HG03103 (cell line): ENCODE results near the gene RSRP1.

Experiments used
- ATAC-seq: cut with Tn5 transposase; IDR thresholded peaks from one replicate; pipeline ENCODE4 v1.9.1; 2021; ENCODE audit warnings: low read depth; ENCODE audit not compliant: unreplicated experiment

The RSRP1 gene

GRCh38 chr1:25219661-25220251 is 27.5 kb downstream of the RSRP1 start:
- no peak for ATAC-seq

GRCh38 chr1:25217598-25218232 is 29.5 kb downstream of the RSRP1 start:
- ATAC-seq = no peak

- no peak for ATAC-seq
Observed at GRCh38 chr1:25217015-25217414, 30.2 kb downstream of the RSRP1 start.

- ATAC-seq = no peak
Observed at GRCh38 chr1:25216123-25216522, 31.1 kb downstream of the RSRP1 start.

- ATAC-seq = no peak
Observed at GRCh38 chr1:25212725-25213124, 34.5 kb downstream of the RSRP1 start.

- no peak for ATAC-seq
Observed at GRCh38 chr1:25210728-25211127, 36.5 kb downstream of the RSRP1 start.

GRCh38 chr1:25209516-25209915 is 37.7 kb downstream of the RSRP1 start:
- ATAC-seq = no peak

- no peak for ATAC-seq
Observed at GRCh38 chr1:25208561-25209222, 38.6 kb downstream of the RSRP1 start.

DNA sequence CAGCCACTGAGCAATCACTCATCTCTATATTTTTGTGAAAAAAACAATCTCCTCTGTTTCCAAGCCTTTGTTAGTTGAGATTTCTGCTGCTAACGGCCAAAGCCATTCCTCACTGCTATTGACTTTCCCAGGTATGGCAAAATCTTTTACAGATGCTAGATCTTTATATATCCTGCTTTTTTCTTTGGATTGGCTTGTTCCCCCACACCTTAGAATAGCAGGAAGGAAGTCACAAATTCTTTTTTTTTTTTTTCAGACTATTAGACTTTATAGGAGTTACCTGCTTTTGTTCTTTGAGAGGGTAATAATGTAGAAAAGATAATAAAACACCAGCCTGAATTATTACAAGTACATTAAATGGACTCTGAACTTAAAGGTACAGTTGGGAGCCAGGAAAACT is 39.2 kb downstream of the RSRP1 start:
- ATAC-seq = no peak

DNA sequence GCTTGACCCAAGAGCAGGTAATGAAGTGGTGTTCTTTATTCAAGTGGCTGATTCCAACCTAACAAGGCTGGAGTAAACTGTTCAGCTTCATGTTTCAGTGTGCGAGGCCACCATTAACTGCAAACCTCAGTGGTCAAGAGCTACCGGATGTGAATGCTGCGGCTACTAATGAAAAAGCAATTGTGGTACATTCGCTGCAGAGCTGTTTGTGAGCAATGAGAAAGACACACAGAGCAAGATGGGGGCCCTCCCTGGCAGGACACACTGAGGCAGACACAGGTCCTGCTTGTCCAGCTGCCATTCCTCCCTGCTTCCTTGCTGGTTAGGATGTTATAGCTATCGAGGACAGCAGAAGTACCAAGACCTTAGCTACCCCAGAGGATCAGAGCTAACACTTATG is 41.1 kb downstream of the RSRP1 start:
- no peak for ATAC-seq

GRCh38 chr1:25205786-25206185 is 41.5 kb downstream of the RSRP1 start:
- no peak for ATAC-seq

GRCh38 chr1:25204797-25205480 is 42.3 kb downstream of the RSRP1 start:
- no peak for ATAC-seq

DNA sequence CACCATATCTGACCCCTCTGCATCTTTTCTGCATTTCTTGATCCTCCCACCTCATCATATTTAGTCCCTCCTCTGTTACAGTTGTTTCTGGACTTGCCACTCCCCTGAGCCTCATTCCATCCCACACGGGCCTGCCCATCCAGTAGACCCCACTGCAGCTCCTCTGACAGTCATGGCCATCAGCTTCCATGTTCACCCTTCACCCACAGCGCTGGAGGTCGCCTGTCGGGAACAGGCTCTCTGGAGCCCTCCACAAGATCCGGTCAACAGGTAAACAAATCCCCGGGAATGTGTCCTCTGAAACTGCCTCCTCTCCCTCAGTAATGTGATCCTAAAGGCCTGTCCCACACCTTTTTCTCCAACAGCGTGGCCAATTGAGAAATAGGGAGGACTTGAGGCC is 46.2 kb downstream of the RSRP1 start:
- no peak for ATAC-seq

GRCh38 chr1:25199819-25200620 is 47.2 kb downstream of the RSRP1 start:
- ATAC-seq = no peak

- ATAC-seq = no peak
Observed at GRCh38 chr1:25198663-25199252, 48.5 kb downstream of the RSRP1 start.

DNA sequence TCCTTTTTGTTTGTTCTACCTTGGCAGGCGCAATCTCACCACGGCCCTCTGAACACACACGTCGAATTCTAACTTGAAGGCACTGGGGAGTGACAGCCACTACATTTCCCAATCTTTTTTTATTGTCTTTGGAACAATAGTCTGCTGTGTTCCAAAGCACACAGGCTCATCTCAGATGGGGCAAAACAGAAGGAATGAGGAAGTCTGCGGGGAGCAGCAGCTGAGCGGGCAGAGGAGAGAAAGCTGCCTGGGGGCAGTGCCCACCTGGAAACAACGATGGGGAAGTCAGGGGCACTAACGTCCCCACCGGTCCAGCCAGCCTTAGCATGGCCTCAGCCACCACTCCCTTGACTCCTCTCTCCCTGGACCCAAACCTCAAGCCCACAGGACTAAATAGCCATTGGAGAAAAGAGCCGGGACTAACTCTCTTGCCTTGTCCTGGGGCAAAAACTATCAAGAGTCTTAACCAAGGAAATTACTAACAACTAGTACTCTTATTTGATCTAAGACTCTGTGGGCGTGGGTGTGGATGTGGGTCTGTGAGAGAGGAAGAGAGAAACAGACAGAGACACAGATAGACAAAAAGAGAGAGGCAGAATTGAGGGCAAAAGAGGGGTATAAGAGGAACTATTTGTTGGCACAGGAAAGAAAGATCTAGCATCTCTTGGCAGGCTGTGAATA is 49.1 kb downstream of the RSRP1 start:
- no peak for ATAC-seq

- ATAC-seq = no peak
Observed at GRCh38 chr1:25197235-25197975, 49.8 kb downstream of the RSRP1 start.

DNA sequence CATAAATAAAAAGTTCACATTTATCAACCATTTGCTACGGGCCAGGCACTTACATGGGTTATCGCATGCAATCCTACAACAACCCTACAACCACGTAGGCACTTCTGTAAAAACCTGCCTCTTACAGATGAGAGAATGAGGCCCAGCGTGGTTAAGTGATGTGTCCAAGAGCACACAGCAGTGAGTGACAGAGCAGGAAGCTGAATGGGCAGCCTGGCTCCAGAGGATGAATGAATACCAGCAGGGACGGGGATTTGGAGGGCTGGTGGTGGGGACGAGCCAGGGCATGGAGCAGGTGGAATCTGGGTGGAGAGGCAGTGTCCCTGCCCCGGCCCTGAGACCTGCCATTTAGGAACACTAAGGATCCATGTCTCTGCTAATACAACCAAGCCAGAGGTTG is 50.4 kb downstream of the RSRP1 start:
- ATAC-seq = no peak

- no peak for ATAC-seq
Observed at GRCh38 chr1:25195835-25196234, 51.4 kb downstream of the RSRP1 start.
